ENCODE data around the gene CBFA2T2. TPM values are rescaled to one million over a fixed set of nuclear protein-coding genes. Genes with fewer than 3 reads are reported as not detected.

Gene CBFA2T2
- total and polyA plus RNA-seq, 2 donors (not counting 3 experiments of a cell fraction or from before 2014, with no cell fraction given), result 10.7 to 12.1 TPM

DNA sequence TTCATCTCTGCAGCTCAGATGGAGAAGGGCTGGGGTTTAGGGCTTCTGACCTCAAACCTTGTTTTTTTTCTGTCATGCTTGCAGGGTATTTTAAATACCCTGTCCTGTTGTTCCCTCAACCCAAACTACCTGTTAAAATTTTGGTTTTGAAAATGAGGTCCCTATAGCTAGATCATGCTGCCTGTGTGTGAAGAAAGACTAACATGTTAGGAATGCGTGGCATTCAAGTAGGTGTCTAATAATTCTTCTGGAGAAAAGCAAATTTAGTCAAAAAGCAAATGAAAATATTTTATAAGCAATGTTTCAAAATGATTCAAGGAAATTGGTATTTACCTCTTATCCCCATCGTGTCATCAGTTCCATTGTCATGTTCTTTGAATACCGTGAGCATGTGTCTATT lies 95.1 kb downstream of the CBFA2T2 start:
- no TSS peak for BruUV-seq (replicated peaks)
- dilution Hi-C loops (cut with MboI; ENCODE audit: extremely low pct_ligation_motif_present, low sequenced_read_pairs), result no loop called here
- Histone ChIP-seq H3K9ac (replicated peaks; ENCODE audit: extremely low read depth, insufficient read depth, low read length) (no peak overlapping the region), H3K27ac (ENCODE audit: insufficient read depth, low read depth, low read length) (no peak overlapping the region), H3K4me3 (replicated peaks in 1 of 3; ENCODE audit: insufficient read depth in 1 of 3, low read depth in 1 of 3, low read length in 3 of 3) (no peak overlapping the region), H4K20me1 (replicated peaks; ENCODE audit: control insufficient read depth, extremely low read depth, insufficient read depth, low read length) (no peaks in the 10 kb centered on the region), H3K4me1 (ENCODE audit: control insufficient read depth, extremely low read depth, insufficient read depth, low read length) (no peaks in the 10 kb centered on the region), H2AFZ (ENCODE audit: low read depth, low read length) (no peak overlapping the region), H3K79me2 (ENCODE audit: control insufficient read depth, insufficient read depth, low read length) (no peaks in the 10 kb centered on the region), H3K9me1 (replicated peaks; ENCODE audit: control insufficient read depth, extremely low read depth, insufficient read depth, low read length) (no peaks in the 10 kb centered on the region), H3K4me2 (ENCODE audit: insufficient read depth, low read length) (no peak overlapping the region), H3K36me3 (ENCODE audit: control insufficient read depth in 2 of 2, extremely low read depth in 1 of 2, insufficient read depth in 2 of 2, low read length in 2 of 2) (no peaks in the 10 kb centered on the region), H3K27me3 (ENCODE audit: control insufficient read depth in 2 of 2, insufficient read depth in 2 of 2, low read length in 2 of 2) (no peaks in the 10 kb centered on the region), H3K9me3 (replicated peaks; ENCODE audit: control insufficient read depth, insufficient read depth, low read length) (no peaks in the 10 kb centered on the region)
- ChIA-PET POLR2A (no interaction called here), CTCF (interaction anchor here (1.4 kb wide), 1 partner anchor 15 kb away, joined by 3 read pairs; no protein-coding TSS in a partner anchor)
- DNase-seq (ENCODE audit: low read depth, low spot score) (no peak), FAIRE-seq (no peak)
- no peak for TF ChIP-seq GATA2 (IDR thresholded peaks at IDR 0.05; ENCODE audit: insufficient read depth, insufficient read length, low read depth, low read length)
- TF ChIP-seq, protein P1, sequence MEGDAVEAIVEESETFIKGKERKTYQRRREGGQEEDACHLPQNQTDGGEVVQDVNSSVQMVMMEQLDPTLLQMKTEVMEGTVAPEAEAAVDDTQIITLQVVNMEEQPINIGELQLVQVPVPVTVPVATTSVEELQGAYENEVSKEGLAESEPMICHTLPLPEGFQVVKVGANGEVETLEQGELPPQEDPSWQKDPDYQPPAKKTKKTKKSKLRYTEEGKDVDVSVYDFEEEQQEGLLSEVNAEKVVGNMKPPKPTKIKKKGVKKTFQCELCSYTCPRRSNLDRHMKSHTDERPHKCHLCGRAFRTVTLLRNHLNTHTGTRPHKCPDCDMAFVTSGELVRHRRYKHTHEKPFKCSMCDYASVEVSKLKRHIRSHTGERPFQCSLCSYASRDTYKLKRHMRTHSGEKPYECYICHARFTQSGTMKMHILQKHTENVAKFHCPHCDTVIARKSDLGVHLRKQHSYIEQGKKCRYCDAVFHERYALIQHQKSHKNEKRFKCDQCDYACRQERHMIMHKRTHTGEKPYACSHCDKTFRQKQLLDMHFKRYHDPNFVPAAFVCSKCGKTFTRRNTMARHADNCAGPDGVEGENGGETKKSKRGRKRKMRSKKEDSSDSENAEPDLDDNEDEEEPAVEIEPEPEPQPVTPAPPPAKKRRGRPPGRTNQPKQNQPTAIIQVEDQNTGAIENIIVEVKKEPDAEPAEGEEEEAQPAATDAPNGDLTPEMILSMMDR (IDR thresholded peaks at IDR 0.05; ENCODE audit: extremely low read depth in 1 of 2, insufficient read depth in 1 of 2, low read depth in 1 of 2, low read length in 2 of 2), result no peak
- TF ChIP-seq JUN (IDR thresholded peaks at IDR 0.05; ENCODE audit: borderline replicate concordance, insufficient read depth, insufficient read length, low read depth), result no peak
- TF ChIP-seq FOS (IDR thresholded peaks at IDR 0.05; ENCODE audit: borderline replicate concordance, insufficient read depth, low read length), result no peak
- TF ChIP-seq EZH2 (IDR thresholded peaks at IDR 0.05; ENCODE audit: borderline replicate concordance, low read depth, low read length, severe bottlenecking), result no peak
- TF ChIP-seq, protein P2, sequence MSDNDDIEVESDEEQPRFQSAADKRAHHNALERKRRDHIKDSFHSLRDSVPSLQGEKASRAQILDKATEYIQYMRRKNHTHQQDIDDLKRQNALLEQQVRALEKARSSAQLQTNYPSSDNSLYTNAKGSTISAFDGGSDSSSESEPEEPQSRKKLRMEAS (IDR thresholded peaks at IDR 0.05; ENCODE audit: insufficient read depth, insufficient read length), result no peak
- no peak for TF ChIP-seq MYC (IDR thresholded peaks at IDR 0.05; ENCODE audit: low read depth, low read length)
- no peak for TF ChIP-seq POLR2AphosphoS5 (IDR thresholded peaks at IDR 0.05; ENCODE audit: insufficient read depth, low read depth, low read length)
- no peak for TF ChIP-seq POLR2A (IDR thresholded peaks at IDR 0.05; ENCODE audit: low read depth, low read length)
- intact Hi-C loops (cut with micrococcal nuclease), result no loop called here
